ENCODE results near the gene ZBED3. TPM values are rescaled to one million over a fixed set of nuclear protein-coding genes. Genes with fewer than 3 reads are reported as not detected.

Gene ZBED3
- total RNA-seq, 1 experiment from 2014 or later = 12.3 TPM

DNA sequence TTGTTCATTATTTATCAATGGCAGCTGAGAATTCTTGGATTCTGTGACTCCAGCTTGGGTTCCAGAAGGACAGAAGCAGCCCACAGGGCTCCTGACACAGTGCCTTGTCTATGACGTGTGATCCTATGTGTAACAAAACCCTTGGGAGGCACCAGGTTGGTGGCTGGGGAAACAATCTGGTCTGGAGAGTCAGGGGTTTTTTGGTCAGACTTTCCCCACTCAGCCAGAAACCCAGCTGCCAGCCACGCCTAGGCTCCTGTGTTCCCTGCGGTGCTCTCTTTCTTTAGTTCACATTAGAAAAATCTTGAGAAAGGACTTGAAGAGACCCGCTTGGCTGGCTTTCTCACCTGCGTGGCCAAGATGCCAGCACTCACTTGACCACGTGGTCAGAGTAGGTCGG lies 15.5 kb upstream of the ZBED3 start:
- Mint-ChIP-seq H3K9me3 (ENCODE audit: low read depth, unreplicated experiment) (no peaks in the 10 kb centered on the region), H3K36me3 (ENCODE audit: insufficient read depth, unreplicated experiment) (no peaks in the 10 kb centered on the region), H3K4me1 (ENCODE audit: low read depth, unreplicated experiment) (no peaks in the 10 kb centered on the region), H3K27me3 (ENCODE audit: unreplicated experiment) (no peaks in the 10 kb centered on the region), H3K4me3 (ENCODE audit: low read depth, unreplicated experiment) (no peak overlapping the region), H3K27ac (ENCODE audit: unreplicated experiment) (no peak overlapping the region)
- CTCF ChIA-PET = no interaction called here
- BruUV-seq (replicated peaks) = no TSS peak
- no peak for DNase-seq
- TF ChIP-seq, protein P1, sequence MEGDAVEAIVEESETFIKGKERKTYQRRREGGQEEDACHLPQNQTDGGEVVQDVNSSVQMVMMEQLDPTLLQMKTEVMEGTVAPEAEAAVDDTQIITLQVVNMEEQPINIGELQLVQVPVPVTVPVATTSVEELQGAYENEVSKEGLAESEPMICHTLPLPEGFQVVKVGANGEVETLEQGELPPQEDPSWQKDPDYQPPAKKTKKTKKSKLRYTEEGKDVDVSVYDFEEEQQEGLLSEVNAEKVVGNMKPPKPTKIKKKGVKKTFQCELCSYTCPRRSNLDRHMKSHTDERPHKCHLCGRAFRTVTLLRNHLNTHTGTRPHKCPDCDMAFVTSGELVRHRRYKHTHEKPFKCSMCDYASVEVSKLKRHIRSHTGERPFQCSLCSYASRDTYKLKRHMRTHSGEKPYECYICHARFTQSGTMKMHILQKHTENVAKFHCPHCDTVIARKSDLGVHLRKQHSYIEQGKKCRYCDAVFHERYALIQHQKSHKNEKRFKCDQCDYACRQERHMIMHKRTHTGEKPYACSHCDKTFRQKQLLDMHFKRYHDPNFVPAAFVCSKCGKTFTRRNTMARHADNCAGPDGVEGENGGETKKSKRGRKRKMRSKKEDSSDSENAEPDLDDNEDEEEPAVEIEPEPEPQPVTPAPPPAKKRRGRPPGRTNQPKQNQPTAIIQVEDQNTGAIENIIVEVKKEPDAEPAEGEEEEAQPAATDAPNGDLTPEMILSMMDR (IDR thresholded peaks at IDR 0.05; ENCODE audit: unreplicated experiment) = no peak
- intact Hi-C loops (cut with micrococcal nuclease; ENCODE audit: unreplicated experiment) = no loop called here

DNA sequence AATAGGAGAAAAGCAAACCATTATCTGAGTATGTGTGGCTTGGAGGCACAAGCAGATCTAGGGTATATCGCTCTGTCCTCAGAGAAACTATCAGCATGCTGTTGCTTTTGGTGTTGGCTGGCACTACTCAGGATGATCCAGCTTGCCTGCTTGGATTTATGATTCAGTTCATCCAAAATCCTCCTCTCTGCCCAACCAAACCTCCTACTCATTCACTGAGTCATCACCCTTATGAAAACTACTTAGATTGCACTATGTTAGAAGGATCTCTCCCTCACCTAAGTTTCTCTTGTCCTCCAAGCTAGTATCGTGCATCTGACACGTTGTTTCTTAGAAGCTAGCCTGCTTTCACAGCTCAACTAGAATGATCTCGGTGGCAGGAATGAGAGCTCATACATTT lies 14.2 kb upstream of the ZBED3 start:
- H3K27ac Mint-ChIP-seq (ENCODE audit: unreplicated experiment) = no peak overlapping the region
- CTCF ChIA-PET = interaction anchor here (1.0 kb wide), 1 partner anchor 14 kb away, joined by 5 read pairs; the partner anchor contains the start of gene ZBED3
- no peaks in the 10 kb centered on the region for H3K4me1 Mint-ChIP-seq (ENCODE audit: low read depth, unreplicated experiment)
- DNase-seq = no peak
- H3K27me3 Mint-ChIP-seq (ENCODE audit: unreplicated experiment) = no peaks in the 10 kb centered on the region
- H3K36me3 Mint-ChIP-seq (ENCODE audit: insufficient read depth, unreplicated experiment) = no peaks in the 10 kb centered on the region
- H3K4me3 Mint-ChIP-seq (ENCODE audit: low read depth, unreplicated experiment) = no peak overlapping the region
- intact Hi-C loops (cut with micrococcal nuclease; ENCODE audit: unreplicated experiment) = no loop called here
- no TSS peak for BruUV-seq (replicated peaks)
- TF ChIP-seq, protein P1 (IDR thresholded peaks at IDR 0.05; ENCODE audit: unreplicated experiment) = no peak
- no peaks in the 10 kb centered on the region for H3K9me3 Mint-ChIP-seq (ENCODE audit: low read depth, unreplicated experiment)

DNA sequence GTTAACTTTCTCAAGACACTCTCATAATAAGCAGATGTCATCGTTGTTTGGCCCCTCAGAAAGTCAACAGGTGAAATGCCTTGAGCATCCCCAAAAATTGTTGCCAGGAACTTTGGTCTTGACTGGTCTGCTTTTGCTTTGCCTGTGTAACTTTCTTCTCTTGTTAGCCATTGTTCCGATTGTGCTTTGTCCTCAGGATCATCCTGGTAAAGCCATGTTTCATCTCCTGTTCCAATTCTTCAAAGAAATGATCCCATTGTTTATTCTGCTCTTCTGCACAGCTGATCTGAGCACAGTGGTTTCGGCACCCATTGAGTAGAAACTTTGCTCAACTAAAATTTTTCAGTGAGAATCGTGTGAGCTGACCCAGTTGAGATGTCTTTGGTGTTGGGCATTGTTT lies 8.1 kb upstream of the ZBED3 start:
- Mint-ChIP-seq H3K4me3 (ENCODE audit: low read depth, unreplicated experiment) (no peak overlapping the region), H3K36me3 (ENCODE audit: insufficient read depth, unreplicated experiment) (no peaks in the 10 kb centered on the region), H3K4me1 (ENCODE audit: low read depth, unreplicated experiment) (no peaks in the 10 kb centered on the region), H3K9me3 (ENCODE audit: low read depth, unreplicated experiment) (peaks cover 3% of the 10 kb centered on the region), H3K27me3 (ENCODE audit: unreplicated experiment) (no peaks in the 10 kb centered on the region), H3K27ac (ENCODE audit: unreplicated experiment) (no peak overlapping the region)
- no peak for DNase-seq
- intact Hi-C loops (cut with micrococcal nuclease; ENCODE audit: unreplicated experiment) = no loop called here
- TF ChIP-seq, protein P1 (IDR thresholded peaks at IDR 0.05; ENCODE audit: unreplicated experiment) = no peak
- CTCF ChIA-PET = no interaction called here
- no TSS peak for BruUV-seq (replicated peaks)

DNA sequence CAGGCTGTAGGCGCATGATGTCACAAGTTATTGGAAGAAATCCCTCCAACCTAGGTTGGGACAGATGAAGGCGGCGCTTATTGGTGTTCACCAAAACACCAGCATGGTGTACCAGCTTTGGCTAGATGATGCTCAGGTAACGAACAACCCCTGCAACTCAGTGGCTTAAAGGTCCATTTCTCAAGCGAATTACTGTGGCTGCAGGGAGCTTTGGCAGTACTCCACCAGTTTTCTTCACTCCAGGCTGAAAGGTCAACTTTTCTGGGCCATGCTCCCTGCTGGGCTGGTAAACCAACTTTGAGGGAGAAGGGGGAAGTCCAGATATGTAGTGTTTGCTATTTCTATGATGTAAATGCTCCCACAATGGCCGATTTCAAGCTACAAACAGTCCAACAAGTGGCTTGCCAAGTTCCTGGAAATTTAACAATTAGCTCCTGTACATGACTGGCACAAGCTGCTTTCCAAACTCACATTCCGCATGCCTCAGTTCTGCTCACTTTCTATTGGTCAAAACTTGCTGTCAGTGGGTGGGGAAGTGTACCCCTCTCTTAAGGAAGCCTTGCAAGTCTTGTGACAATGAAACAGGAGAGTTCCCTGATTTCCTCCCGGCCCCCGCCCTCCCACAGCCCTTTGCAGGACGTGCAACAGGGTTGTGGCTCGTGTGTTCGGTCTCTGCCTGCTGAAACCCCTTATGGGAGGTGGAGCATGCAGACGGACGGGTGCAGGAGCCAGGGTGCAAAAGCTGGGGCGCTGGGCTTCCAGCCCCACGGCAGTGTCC lies 588 bp upstream of the ZBED3 start:
- Mint-ChIP-seq H3K4me1 (ENCODE audit: low read depth, unreplicated experiment) (peaks cover 17% of the 10 kb centered on the region), H3K36me3 (ENCODE audit: insufficient read depth, unreplicated experiment) (peaks cover 30% of the 10 kb centered on the region), H3K27ac (ENCODE audit: unreplicated experiment) (peak overlapping the region; percentile 95), H3K27me3 (ENCODE audit: unreplicated experiment) (no peaks in the 10 kb centered on the region), H3K9me3 (ENCODE audit: low read depth, unreplicated experiment) (peaks cover 7% of the 10 kb centered on the region), H3K4me3 (ENCODE audit: low read depth, unreplicated experiment) (peak overlapping the region; percentile 90)
- CTCF ChIA-PET = interaction anchor here (0.9 kb wide), 1 partner anchor 13 kb away, joined by 5 read pairs; no protein-coding TSS in a partner anchor
- no TSS peak for BruUV-seq (replicated peaks)
- DNase-seq = peak; percentile 21
- TF ChIP-seq, protein P1 (IDR thresholded peaks at IDR 0.05; ENCODE audit: unreplicated experiment) = no peak
- intact Hi-C loops (cut with micrococcal nuclease; ENCODE audit: unreplicated experiment) = loop anchor here (10.0 kb wide), 1 partner anchor 1353 kb away; no protein-coding TSS in a partner anchor

Data from Calu3 (cell line).